Right atrium auricular region (tissue), 2 donors: ENCODE data around the gene UBAP1L. TPM values are rescaled to one million over a fixed set of nuclear protein-coding genes. Genes with fewer than 3 reads are reported as not detected.
A peak's percentile ranks its signal among the peaks of the same experiment; 100 is the strongest.

Experiments used
- DNase-seq: peaks from one replicate; pipeline ENCODE4 v3.0.0-alpha.2; 2019; ENCODE audit warnings: low spot score
- H3K27ac ChIP-seq, 2 donors: fragments of 200-600 bp; sonication (generic); 1 replicate in 1 of 2; 2 replicates in 1 of 2; pipeline ENCODE4 v1.5.1; 2016 to 2019
- H3K27me3 ChIP-seq, 2 donors: fragments of 200-600 bp; sonication (generic); one replicate each; pipeline versions ENCODE4 v1.5.1 to v1.6.0; 2017 to 2019
- H3K36me3 ChIP-seq: fragments of 200-600 bp; sonication (generic); one replicate; pipeline ENCODE4 v1.5.1; 2016
- H3K4me1 ChIP-seq, 2 donors: fragments of 200-600 bp; sonication (generic); one replicate each; pipeline versions ENCODE4 v1.5.1 to v1.6.0; 2017 to 2019
- H3K4me3 ChIP-seq, 2 donors: fragments of 200-600 bp; sonication (generic); 1 replicate in 1 of 2; 2 replicates in 1 of 2; pipeline ENCODE4 v1.5.1; 2017 to 2019; ENCODE audit warnings: mild to moderate bottlenecking in 1 of 2, moderate library complexity in 1 of 2
- H3K9me3 ChIP-seq, 2 donors: fragments of 200-600 bp; sonication (generic); one replicate each; pipeline ENCODE4 v1.5.1; 2019
- CTCF ChIP-seq, 2 donors: fragments of 200-600 bp; sonication (generic); IDR thresholded peaks; one replicate each; pipeline ENCODE4 v1.5.1; 2019; ENCODE audit warnings: antibody characterized with exemption in 2 of 2
- total RNA-seq, 2 donors: library from RNA; depleted of rRNA; stranded (reverse); fragments of >200 nt; gene quantifications; one replicate each; pipeline ENCODE4 v1.1.0, GENCODE V29; 2016

The UBAP1L gene
- total RNA-seq, 2 donors from 2014 or later = 0.48 to 1.1 TPM

- no peaks in the 10 kb centered on the region for H3K27me3 ChIP-seq
- peak overlapping the region in 1 of 2 donors; percentile 98 for H3K27ac ChIP-seq
- H3K4me1 ChIP-seq = peaks cover 0 to 72% of the 10 kb centered on the region in 2 donors
- no peaks in the 10 kb centered on the region for H3K9me3 ChIP-seq
- DNase-seq = no peak
- no peaks in the 10 kb centered on the region for H3K36me3 ChIP-seq
- peak in 1 of 2 donors; percentile 54 for TF ChIP-seq CTCF (IDR thresholded peaks at IDR 0.05)
- no peak overlapping the region for H3K4me3 ChIP-seq
Measured at GRCh38 chr15:65083262-65083701, 31.7 kb downstream of the UBAP1L start.

- TF ChIP-seq CTCF (IDR thresholded peaks at IDR 0.05) = no peak
- H3K4me1 ChIP-seq = peaks cover 0 to 71% of the 10 kb centered on the region in 2 donors
Measured at GRCh38 chr15:65082303-65082953, 32.6 kb downstream of the UBAP1L start.

GRCh38 chr15:65081758-65082157 lies 33.2 kb downstream of the UBAP1L start:
- Histone ChIP-seq H3K27me3 (no peaks in the 10 kb centered on the region), H3K4me1 (peaks cover 0 to 68% of the 10 kb centered on the region in 2 donors), H3K4me3 (no peak overlapping the region), H3K9me3 (no peaks in the 10 kb centered on the region), H3K27ac (peak overlapping the region; percentile 58 to 98), H3K36me3 (no peaks in the 10 kb centered on the region)
- TF ChIP-seq CTCF (IDR thresholded peaks at IDR 0.05) = no peak
- no peak for DNase-seq

More at GRCh38 chr15:65082303-65082953, 32.6 kb downstream of the UBAP1L start:
- Histone ChIP-seq H3K27me3 (no peaks in the 10 kb centered on the region), H3K27ac (peak overlapping the region; percentile 58 to 98), H3K9me3 (no peaks in the 10 kb centered on the region), H3K36me3 (no peaks in the 10 kb centered on the region), H3K4me3 (no peak overlapping the region)
- no peak for DNase-seq

GRCh38 chr15:65081270-65081669 lies 33.7 kb downstream of the UBAP1L start:
- no peaks in the 10 kb centered on the region for H3K36me3 ChIP-seq
- DNase-seq = no peak
- peak overlapping the region; percentile 58 to 98 for H3K27ac ChIP-seq
- no peaks in the 10 kb centered on the region for H3K9me3 ChIP-seq
- no peak for TF ChIP-seq CTCF (IDR thresholded peaks at IDR 0.05)
- H3K27me3 ChIP-seq = no peaks in the 10 kb centered on the region
- peaks cover 0 to 68% of the 10 kb centered on the region in 2 donors for H3K4me1 ChIP-seq
- H3K4me3 ChIP-seq = no peak overlapping the region

- Histone ChIP-seq H3K27me3 (no peaks in the 10 kb centered on the region), H3K27ac (peak overlapping the region in 1 of 2 donors; percentile 98), H3K9me3 (no peaks in the 10 kb centered on the region), H3K36me3 (no peaks in the 10 kb centered on the region), H3K4me3 (no peak overlapping the region), H3K4me1 (peaks cover 0 to 54% of the 10 kb centered on the region in 2 donors)
- no peak for DNase-seq
- no peak for TF ChIP-seq CTCF (IDR thresholded peaks at IDR 0.05)
Measured at GRCh38 chr15:65079580-65079979, 35.4 kb downstream of the UBAP1L start.

- Histone ChIP-seq H3K27ac (peak overlapping the region; percentile 26 to 88), H3K9me3 (no peaks in the 10 kb centered on the region), H3K36me3 (no peaks in the 10 kb centered on the region), H3K27me3 (no peaks in the 10 kb centered on the region), H3K4me3 (no peak overlapping the region), H3K4me1 (peaks cover 0 to 40% of the 10 kb centered on the region in 2 donors)
- peak; percentile 18 to 68 for TF ChIP-seq CTCF (IDR thresholded peaks at IDR 0.05)
- DNase-seq = no peak
Measured at GRCh38 chr15:65077981-65078352, 37.0 kb downstream of the UBAP1L start.
